Measurements from ENCODE around the gene GMCL2.

The GMCL2 gene

DNA sequence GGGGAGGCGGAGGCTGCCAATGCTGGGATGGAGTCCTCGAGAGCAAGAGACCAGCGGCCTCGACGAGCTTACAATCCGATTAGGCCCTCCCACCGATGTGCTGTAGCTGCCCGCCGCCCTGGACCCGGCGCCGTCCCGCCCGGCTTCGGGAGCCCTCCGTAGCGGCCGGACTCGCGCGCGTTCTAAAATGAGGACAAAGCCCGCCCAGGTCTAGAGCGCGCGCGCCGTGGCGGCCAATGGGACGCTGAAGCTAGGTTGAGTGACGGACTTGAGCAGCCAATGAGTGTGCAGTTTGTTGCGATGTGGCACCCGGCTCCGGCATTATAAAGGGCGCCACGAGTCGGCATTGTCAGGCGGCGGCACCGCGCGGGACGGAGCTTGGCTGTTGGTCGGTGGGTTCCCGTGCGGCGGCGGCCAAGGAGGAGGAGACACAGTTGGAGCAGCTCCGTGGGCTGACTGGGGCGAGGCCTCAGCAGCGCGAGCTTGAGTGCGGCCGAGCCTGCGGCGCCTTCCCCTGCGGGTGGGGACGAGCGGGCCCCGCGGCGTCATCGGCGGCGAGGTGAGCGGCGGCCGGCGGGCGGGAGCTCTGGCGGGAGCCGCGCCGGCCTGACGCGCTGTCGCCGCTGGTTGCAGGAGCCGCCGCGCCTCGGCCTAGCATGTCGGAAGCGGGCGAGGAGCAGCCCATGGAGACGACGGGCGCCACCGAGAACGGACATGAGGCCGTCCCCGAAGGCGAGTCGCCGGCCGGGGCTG, 17.2 kb upstream of the GMCL2 start, which contains the start of gene HNRNPAB:
HNRNPAB (plus strand) TSS at position 352 of the 753 bp plus-strand sequence; CDS start at position 657, 305 bp downstream.
- TF ChIP-seq, protein P1, sequence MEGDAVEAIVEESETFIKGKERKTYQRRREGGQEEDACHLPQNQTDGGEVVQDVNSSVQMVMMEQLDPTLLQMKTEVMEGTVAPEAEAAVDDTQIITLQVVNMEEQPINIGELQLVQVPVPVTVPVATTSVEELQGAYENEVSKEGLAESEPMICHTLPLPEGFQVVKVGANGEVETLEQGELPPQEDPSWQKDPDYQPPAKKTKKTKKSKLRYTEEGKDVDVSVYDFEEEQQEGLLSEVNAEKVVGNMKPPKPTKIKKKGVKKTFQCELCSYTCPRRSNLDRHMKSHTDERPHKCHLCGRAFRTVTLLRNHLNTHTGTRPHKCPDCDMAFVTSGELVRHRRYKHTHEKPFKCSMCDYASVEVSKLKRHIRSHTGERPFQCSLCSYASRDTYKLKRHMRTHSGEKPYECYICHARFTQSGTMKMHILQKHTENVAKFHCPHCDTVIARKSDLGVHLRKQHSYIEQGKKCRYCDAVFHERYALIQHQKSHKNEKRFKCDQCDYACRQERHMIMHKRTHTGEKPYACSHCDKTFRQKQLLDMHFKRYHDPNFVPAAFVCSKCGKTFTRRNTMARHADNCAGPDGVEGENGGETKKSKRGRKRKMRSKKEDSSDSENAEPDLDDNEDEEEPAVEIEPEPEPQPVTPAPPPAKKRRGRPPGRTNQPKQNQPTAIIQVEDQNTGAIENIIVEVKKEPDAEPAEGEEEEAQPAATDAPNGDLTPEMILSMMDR (IDR thresholded peaks at IDR 0.05; ENCODE audit: extremely low read depth, insufficient read depth, missing control alignments), result no peak
- in situ Hi-C loops (cut with MboI; ENCODE audit: low pct_unique_long_range_greater_than_20kb, low sequenced_read_pairs, unreplicated experiment), result no loop called here
- peak; percentile 100 for DNase-seq (ENCODE audit: low spot score)

DNA sequence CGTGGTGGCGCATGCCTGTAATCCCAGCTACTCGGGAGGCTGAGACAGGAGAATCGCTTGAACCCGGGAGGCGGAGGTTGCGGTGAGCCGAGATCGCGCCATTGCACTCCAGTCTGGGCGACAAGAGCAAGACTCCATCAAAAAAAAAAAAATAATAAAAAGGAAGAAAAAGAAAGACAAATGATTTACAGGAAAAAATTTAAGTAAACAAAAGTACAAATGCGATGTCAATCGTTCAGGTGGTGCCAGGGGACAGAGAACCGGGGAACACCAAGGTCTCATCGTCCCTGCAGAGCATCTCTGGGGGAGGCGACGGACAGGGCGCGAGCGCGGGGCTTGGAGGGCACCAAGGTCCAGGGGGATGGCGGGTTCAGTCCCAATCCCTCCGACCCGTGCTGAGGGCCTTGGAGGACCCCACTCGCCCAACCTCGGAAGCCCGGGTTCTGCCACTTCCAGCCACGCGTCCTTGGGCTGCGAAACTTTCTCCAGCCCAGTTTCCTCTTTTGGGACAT, 16.6 kb upstream of the GMCL2 start:
- in situ Hi-C loops (cut with MboI; ENCODE audit: low pct_unique_long_range_greater_than_20kb, low sequenced_read_pairs, unreplicated experiment), result no loop called here
- TF ChIP-seq, protein P1 (IDR thresholded peaks at IDR 0.05; ENCODE audit: extremely low read depth, insufficient read depth, missing control alignments), result no peak
- DNase-seq (ENCODE audit: low spot score), result peak; percentile 70

DNA sequence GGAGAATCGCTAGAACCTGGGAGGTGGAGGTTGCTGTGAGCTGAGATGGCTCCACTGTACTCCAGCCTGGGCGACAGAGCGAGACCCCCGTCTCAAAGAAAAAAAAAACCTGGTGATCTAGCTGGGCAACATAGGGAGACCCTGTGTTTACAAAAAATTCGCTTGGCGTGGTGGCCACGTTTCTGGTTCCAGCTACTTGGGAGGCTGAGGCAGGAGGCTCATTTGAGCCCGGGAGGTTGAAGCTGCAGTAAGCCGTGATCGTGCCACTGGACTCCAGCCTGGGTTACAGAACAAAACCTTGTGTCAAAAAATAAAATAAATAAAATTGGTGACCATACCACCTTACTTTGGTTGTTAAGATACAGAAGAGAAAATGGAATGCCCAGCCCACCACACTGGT, 15.4 kb upstream of the GMCL2 start:
- TF ChIP-seq, protein P1 (IDR thresholded peaks at IDR 0.05; ENCODE audit: extremely low read depth, insufficient read depth, missing control alignments), result no peak
- DNase-seq (ENCODE audit: low spot score), result no peak
- in situ Hi-C loops (cut with MboI; ENCODE audit: low pct_unique_long_range_greater_than_20kb, low sequenced_read_pairs, unreplicated experiment), result no loop called here

DNA sequence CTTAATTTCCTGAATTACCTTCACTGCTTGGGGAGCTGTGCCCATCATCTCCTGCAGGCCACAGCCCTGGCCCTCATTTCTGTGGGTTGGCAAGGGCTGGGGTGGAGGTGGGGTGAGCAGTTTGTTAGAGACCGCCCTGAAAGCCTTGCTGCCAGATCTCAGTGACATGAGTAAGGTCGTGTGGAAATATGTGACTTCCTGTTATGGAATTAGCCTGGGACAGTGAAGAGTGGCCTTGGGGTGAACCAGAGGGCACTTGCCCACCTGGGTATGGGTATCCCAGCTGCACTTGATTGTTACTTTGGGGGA, 14.7 kb upstream of the GMCL2 start:
- TF ChIP-seq, protein P1 (IDR thresholded peaks at IDR 0.05; ENCODE audit: extremely low read depth, insufficient read depth, missing control alignments), result no peak
- in situ Hi-C loops (cut with MboI; ENCODE audit: low pct_unique_long_range_greater_than_20kb, low sequenced_read_pairs, unreplicated experiment), result no loop called here
- DNase-seq (ENCODE audit: low spot score), result no peak

DNA sequence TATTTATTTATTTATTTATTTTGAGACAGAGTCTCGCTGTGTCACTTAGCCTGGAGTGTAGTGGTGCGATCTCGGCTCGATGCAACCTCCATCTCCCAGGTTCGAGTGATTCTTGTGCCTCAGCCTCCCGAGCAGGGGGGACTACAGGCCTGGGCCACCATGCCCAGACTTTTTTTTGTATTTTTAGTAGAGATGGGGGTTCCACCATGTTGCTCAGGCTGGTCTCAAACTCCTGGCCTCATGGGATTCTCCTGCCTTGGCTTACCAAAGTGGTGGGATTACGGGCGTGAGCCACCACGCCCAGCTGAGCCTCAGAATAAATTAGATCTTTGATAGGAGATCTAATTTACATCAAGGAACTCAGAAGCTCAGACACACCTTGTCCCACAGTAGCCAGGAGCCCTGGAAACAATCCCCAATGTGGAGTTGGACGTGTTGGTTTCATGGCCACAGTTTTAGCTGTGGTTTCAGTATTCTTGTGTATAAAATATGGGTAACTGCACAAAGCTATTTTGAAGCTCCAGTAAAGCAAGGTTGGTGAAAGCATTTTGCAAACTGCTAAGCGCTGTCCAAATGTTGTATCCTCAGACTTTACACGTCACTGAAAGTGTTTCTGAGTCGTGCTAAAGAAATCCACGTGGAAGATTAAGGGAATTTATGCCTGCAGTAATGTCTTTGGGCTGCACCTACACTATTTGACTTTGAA, 14.2 kb upstream of the GMCL2 start:
- DNase-seq (ENCODE audit: low spot score), result no peak
- TF ChIP-seq, protein P1 (IDR thresholded peaks at IDR 0.05; ENCODE audit: extremely low read depth, insufficient read depth, missing control alignments), result no peak

DNA sequence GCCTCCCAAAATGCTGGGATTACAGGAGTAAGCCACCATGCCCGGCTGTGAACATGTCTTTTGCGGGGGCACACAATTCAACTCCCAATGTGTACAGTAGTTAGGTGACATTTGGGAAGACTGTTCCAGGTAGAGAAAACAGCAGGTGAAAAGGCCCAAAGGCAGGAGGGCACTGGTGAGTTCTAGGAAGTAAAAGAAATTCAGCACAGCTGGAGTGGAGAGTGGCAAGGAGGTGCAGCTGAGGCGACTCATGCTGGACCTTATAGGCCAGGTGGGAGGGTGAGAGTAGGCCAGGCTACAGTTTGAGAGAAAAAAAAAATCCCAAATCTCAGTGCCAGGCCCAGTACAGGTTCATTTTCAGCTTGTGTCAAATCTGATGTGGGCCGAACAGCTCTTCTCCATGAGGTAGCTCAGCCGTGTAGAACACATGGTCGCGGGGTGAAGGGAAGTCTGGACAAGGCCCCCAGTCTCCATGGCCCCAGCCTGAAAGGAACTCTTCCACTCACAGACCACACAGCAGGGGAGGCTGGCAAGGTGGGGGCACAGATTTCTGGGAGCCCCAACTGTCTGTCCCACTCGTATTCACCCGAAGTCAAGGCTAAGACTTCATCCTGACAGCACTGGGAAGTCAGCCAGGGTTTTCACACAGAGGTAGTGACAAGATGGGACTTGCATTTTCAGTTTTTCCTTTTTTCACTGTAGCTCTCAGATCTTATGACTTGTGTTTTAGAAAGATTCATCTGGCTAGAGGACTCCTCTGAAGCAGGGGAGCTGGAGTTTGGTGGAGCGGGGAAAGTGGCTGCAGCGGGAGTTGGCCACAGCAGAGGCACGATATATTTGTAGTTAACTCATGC, 12.6 kb upstream of the GMCL2 start:
- in situ Hi-C loops (cut with MboI; ENCODE audit: low pct_unique_long_range_greater_than_20kb, low sequenced_read_pairs, unreplicated experiment), result no loop called here
- DNase-seq (ENCODE audit: low spot score), result no peak
- TF ChIP-seq, protein P1 (IDR thresholded peaks at IDR 0.05; ENCODE audit: extremely low read depth, insufficient read depth, missing control alignments), result no peak

More for the DNA sequence above, 14.2 kb upstream of the GMCL2 start:
- in situ Hi-C loops (cut with MboI; ENCODE audit: low pct_unique_long_range_greater_than_20kb, low sequenced_read_pairs, unreplicated experiment), result no loop called here

All from GM13977 (cell line).